Stimulated activated CD4-positive, alpha-beta T cell treated with anti-CD3 and anti-CD28 coated beads, Interleukin-4, amount 100 ng/mL, for 24 hours (primary cell): ENCODE data around the gene PAEP.
"Not testable (repeated sequence)": the region's sequence is repeated elsewhere in the genome, so short reads cannot be mapped to it uniquely, and the experiment has no call there.

Experiments used
- DNase-seq: peaks from one replicate; pipeline ENCODE4 v3.0.0-alpha.2; 2020

Gene PAEP

GRCh38 chr9:135561391-135562234 is at the start of gene PAEP:
Gene PAEP (plus strand): TSS chr9:135561756.
- DNase-seq: no peak

GRCh38 chr9:135512241-135512603 is 49.3 kb upstream of the PAEP start:
- DNase-seq: no peak

- no peak for DNase-seq
Observed at GRCh38 chr9:135512904-135513303, 48.7 kb upstream of the PAEP start.

GRCh38 chr9:135513351-135513846 is 48.2 kb upstream of the PAEP start:
- no peak for DNase-seq

GRCh38 chr9:135513906-135514305 is 47.6 kb upstream of the PAEP start:
- DNase-seq: not testable (repeated sequence)

- DNase-seq: no peak
Observed at GRCh38 chr9:135514342-135515082, 47.0 kb upstream of the PAEP start.

GRCh38 chr9:135515083-135515951 is 46.2 kb upstream of the PAEP start:
- no peak for DNase-seq

- no peak for DNase-seq
Observed at GRCh38 chr9:135516132-135516860, 45.3 kb upstream of the PAEP start.

GRCh38 chr9:135517407-135517822 is 44.1 kb upstream of the PAEP start:
- DNase-seq: no peak

- no peak for DNase-seq
Observed at GRCh38 chr9:135519179-135519971, 42.2 kb upstream of the PAEP start.

- DNase-seq: no peak
Observed at GRCh38 chr9:135520916-135521607, 40.5 kb upstream of the PAEP start, which contains the start of gene LCN1. Gene LCN1 (plus strand): TSS chr9:135521440. CDS start chr9:135521498, 58 bp downstream.

GRCh38 chr9:135521608-135522095 is 39.9 kb upstream of the PAEP start:
- no peak for DNase-seq

- no peak for DNase-seq
Observed at GRCh38 chr9:135522137-135522877, 39.2 kb upstream of the PAEP start.

- no peak for DNase-seq
Observed at GRCh38 chr9:135522931-135523330, 38.6 kb upstream of the PAEP start.

GRCh38 chr9:135523521-135524129 is 37.9 kb upstream of the PAEP start:
- no peak for DNase-seq

GRCh38 chr9:135524130-135524861 is 37.3 kb upstream of the PAEP start:
- DNase-seq: no peak

GRCh38 chr9:135525241-135526088 is 36.1 kb upstream of the PAEP start:
- DNase-seq: no peak
